GM23338 (cell line): ENCODE data around the gene TMEM213. TPM values are rescaled to one million over a fixed set of nuclear protein-coding genes. Genes with fewer than 3 reads are reported as not detected.

Source experiments
- ATAC-seq: fragments of 200-7000 bp; cut with Tn5 transposase; 3 replicates; pipeline ENCODE4 v1.9.1; 2020
- DNase-seq: peaks from one replicate; pipeline ENCODE4 v3.0.0-alpha.2; 2015; ENCODE audit warnings: low spot score
- H2AFZ ChIP-seq: fragments of 200-600 bp; sonication (generic); 2 replicates; pipeline ENCODE4 v1.8.0; 2016; ENCODE audit warnings: antibody characterized with exemption, mild to moderate bottlenecking, moderate library complexity
- H3F3A ChIP-seq: fragments of 200-600 bp; sonication (generic); replicated peaks from 2 replicates; pipeline ENCODE4 v1.8.0; 2017; ENCODE audit warnings: antibody characterized with exemption, mixed run types, low read depth
- H3K27ac ChIP-seq: fragments of 200-600 bp; sonication (generic); 2 replicates; pipeline ENCODE4 v1.6.1; 2016; ENCODE audit warnings: low read depth
- H3K27me3 ChIP-seq: fragments of 200-600 bp; sonication (generic); 2 replicates; pipeline ENCODE4 v1.8.0; 2016; ENCODE audit warnings: mild to moderate bottlenecking, mixed run types, moderate library complexity; ENCODE audit not compliant: insufficient read depth
- H3K36me3 ChIP-seq: fragments of 200-600 bp; sonication (generic); 2 replicates; pipeline ENCODE4 v1.8.0; 2016; ENCODE audit warnings: mild to moderate bottlenecking; ENCODE audit not compliant: insufficient read depth
- H3K4me1 ChIP-seq: fragments of 200-600 bp; sonication (generic); 2 replicates; pipeline ENCODE4 v1.8.0; 2016; ENCODE audit warnings: mild to moderate bottlenecking, moderate library complexity; ENCODE audit not compliant: insufficient read depth
- H3K4me2 ChIP-seq: fragments of 200-600 bp; sonication (generic); 2 replicates; pipeline ENCODE4 v1.7.1; 2017; ENCODE audit warnings: mixed run types
- H3K4me3 ChIP-seq: fragments of 200-600 bp; sonication (generic); 2 replicates; pipeline ENCODE4 v1.6.1; 2016; ENCODE audit warnings: mixed run types
- H3K79me2 ChIP-seq: fragments of 200-600 bp; sonication (generic); replicated peaks from 2 replicates; pipeline ENCODE4 v1.8.0; 2017; ENCODE audit warnings: mild to moderate bottlenecking; ENCODE audit not compliant: insufficient read depth
- H3K9me2 ChIP-seq: fragments of 200-600 bp; sonication (generic); 2 replicates; pipeline ENCODE4 v1.8.0; 2017; ENCODE audit not compliant: insufficient read depth
- H4K20me1 ChIP-seq: fragments of 200-600 bp; sonication (generic); replicated peaks from 2 replicates; pipeline ENCODE4 v1.8.0; 2017; ENCODE audit warnings: mild to moderate bottlenecking; ENCODE audit not compliant: insufficient read depth
- H3K27ac Mint-ChIP-seq: 2 replicates; pipeline ENCODE4 v1.8.0; 2020; ENCODE audit warnings: inconsistent platforms, mild to moderate bottlenecking, moderate library complexity, mixed read lengths
- H3K27me3 Mint-ChIP-seq: 3 replicates; pipeline ENCODE4 v1.8.0; 2022; ENCODE audit warnings: low read depth, mild to moderate bottlenecking, moderate library complexity, mixed read lengths, inconsistent platforms; ENCODE audit not compliant: insufficient read depth, poor library complexity
- H3K36me3 Mint-ChIP-seq: 3 replicates; pipeline ENCODE4 v1.8.0; 2021; ENCODE audit warnings: low read depth, mild to moderate bottlenecking, inconsistent platforms, moderate library complexity, mixed read lengths
- H3K4me1 Mint-ChIP-seq: 3 replicates; pipeline ENCODE4 v1.8.0; 2020; ENCODE audit warnings: mild to moderate bottlenecking, inconsistent platforms, mixed read lengths
- H3K4me3 Mint-ChIP-seq: 3 replicates; pipeline ENCODE4 v1.8.0; 2021; ENCODE audit warnings: moderate library complexity, mild to moderate bottlenecking, inconsistent platforms, mixed read lengths
- H3K9me3 Mint-ChIP-seq: 3 replicates; pipeline ENCODE4 v1.8.0; 2020; ENCODE audit warnings: moderate library complexity, mild to moderate bottlenecking, inconsistent platforms, mixed read lengths
- CREB1 ChIP-seq: fragments of 250-450 bp; sonication (Bioruptor Pico); IDR thresholded peaks from 2 replicates; pipeline ENCODE4 v1.5.0; 2020; ENCODE audit warnings: low read depth, mild to moderate bottlenecking, moderate library complexity
- CTCF ChIP-seq, 2 experiments: fragments of 200-600 bp in 1 of 2; sonication (generic) in 1 of 2; conservative IDR thresholded peaks; 2 replicates each; pipeline versions ENCODE4 v1.5.1 to v1.6.1; 2016 to 2017; ENCODE audit warnings: antibody characterized with exemption in 2 of 2, low read depth in 2 of 2, mild to moderate bottlenecking in 2 of 2, moderate library complexity in 1 of 2
- ETS1 ChIP-seq: IDR thresholded peaks from 2 replicates; pipeline ENCODE4 v1.6.1; 2016; ENCODE audit warnings: antibody characterized with exemption
- EZH2phosphoT487 ChIP-seq: fragments of 200-600 bp; sonication (generic); IDR thresholded peaks from one replicate; pipeline ENCODE4 v1.8.1; 2018; ENCODE audit warnings: antibody characterized with exemption; ENCODE audit not compliant: unreplicated experiment
- JUNB ChIP-seq: IDR thresholded peaks from one replicate; pipeline ENCODE4 v1.6.1; 2016; ENCODE audit warnings: antibody characterized with exemption; ENCODE audit not compliant: unreplicated experiment
- REST ChIP-seq: IDR thresholded peaks from one replicate; pipeline ENCODE4 v1.6.1; 2018; ENCODE audit warnings: antibody characterized with exemption; ENCODE audit not compliant: unreplicated experiment
- ZNF331 ChIP-seq: fragments of 250-450 bp; sonication (Bioruptor Pico); IDR thresholded peaks from 2 replicates; pipeline ENCODE4 v1.5.0; 2020; ENCODE audit warnings: low read depth, mild to moderate bottlenecking, moderate library complexity
- ZNF462 ChIP-seq: fragments of 250-450 bp; sonication (Bioruptor Pico); IDR thresholded peaks from 2 replicates; pipeline ENCODE4 v1.5.0; 2020; ENCODE audit warnings: mild to moderate bottlenecking, moderate library complexity
- polyA plus RNA-seq: library from polyadenylated mRNA; unstranded; fragments of >200 nt; fragmentation: Nextera tagmentation; extraction: Ambion mirVana; gene quantifications from 2 replicates; pipeline ENCODE4 v1.2.1, GENCODE V29; 2016
- total RNA-seq: library from RNA; depleted of rRNA; stranded (reverse); fragments of >200 nt; shearing (Covaris generic); gene quantifications from 2 replicates; pipeline ENCODE4 v1.2.3, GENCODE V29; 2014

The TMEM213 gene
- total and polyA plus RNA-seq, 2 experiments from 2014 or later, result 0.89 TPM; not detected in 1

- Histone ChIP-seq H4K20me1 (no peaks in the 10 kb centered on the region), H3K4me2 (no peak overlapping the region), H3K4me1 (peaks cover 6% of the 10 kb centered on the region; the same call in 1 of the 2 replicates), H3K27ac (no peak overlapping the region), H3K79me2 (no peaks in the 10 kb centered on the region), H2AFZ (no peak overlapping the region), H3K27me3 (no peaks in the 10 kb centered on the region), H3F3A (no peaks in the 10 kb centered on the region), H3K36me3 (peaks cover 12% of the 10 kb centered on the region; the same call in 1 of the 2 replicates), H3K4me3 (no peak overlapping the region), H3K9me2 (no peaks in the 10 kb centered on the region)
- H3K9me3 Mint-ChIP-seq, result peaks cover 8% of the 10 kb centered on the region; the same call in 2 of the 3 replicates
- no peak for TF ChIP-seq CREB1 (CRISPR knock-in tag)
- TF ChIP-seq ZNF331, result no peak
- no peak for TF ChIP-seq JUNB
- TF ChIP-seq ETS1, result no peak
- no peak for TF ChIP-seq CTCF (conservative IDR thresholded peaks at IDR 0.05; ENCODE audit: low read depth in 2 of 2)
- TF ChIP-seq EZH2phosphoT487, result no peak
- TF ChIP-seq ZNF462, result no peak
- TF ChIP-seq REST, result no peak
- ATAC-seq (no peak), DNase-seq (no peak)
- H3K36me3 Mint-ChIP-seq, result peaks cover 27% of the 10 kb centered on the region
- peaks cover 4% of the 10 kb centered on the region for H3K27me3 Mint-ChIP-seq
- H3K4me1 Mint-ChIP-seq, result peaks cover 12% of the 10 kb centered on the region; the same call in 2 of the 3 replicates
- no peak overlapping the region for H3K4me3 Mint-ChIP-seq
- no peak overlapping the region for H3K27ac Mint-ChIP-seq
Measured at GRCh38 chr7:138845711-138846110, 47.9 kb downstream of the TMEM213 start.
